Vagina (tissue), 2 donors: Measurements from ENCODE around the gene ZNF469. TPM values are rescaled to one million over a fixed set of nuclear protein-coding genes. Genes with fewer than 3 reads are reported as not detected.
A peak's percentile ranks its signal among the peaks of the same experiment; 100 is the strongest.

Experiments used
- DNase-seq, 2 donors: peaks; one replicate each; pipeline ENCODE4 v3.0.0-alpha.2; 2017; ENCODE audit errors: extremely low spot score in 2 of 2
- H3K27ac ChIP-seq: fragments of 200-600 bp; sonication (generic); one replicate; pipeline ENCODE4 v1.5.1; 2019
- H3K27me3 ChIP-seq: fragments of 200-600 bp; sonication (generic); one replicate; pipeline ENCODE4 v1.5.1; 2019
- H3K36me3 ChIP-seq, 2 donors: fragments of 200-600 bp; sonication (generic); one replicate each; pipeline ENCODE4 v1.5.1; 2017 to 2019
- H3K4me1 ChIP-seq: fragments of 200-600 bp; sonication (generic); one replicate; pipeline ENCODE4 v1.5.1; 2019
- H3K4me3 ChIP-seq, 2 donors: fragments of 200-600 bp; sonication (generic); 1 replicate in 1 of 2; 2 replicates in 1 of 2; pipeline ENCODE4 v1.5.1; 2016 to 2019
- H3K9me3 ChIP-seq: fragments of 200-600 bp; sonication (generic); one replicate; pipeline ENCODE4 v1.5.1; 2019
- POLR2A ChIP-seq, 2 donors: fragments of 450-650 bp; IDR thresholded peaks; one replicate each; pipeline ENCODE4 v1.6.1; 2017; ENCODE audit warnings: antibody characterized with exemption in 2 of 2, mild to moderate bottlenecking in 2 of 2, moderate library complexity in 2 of 2
- POLR2AphosphoS5 ChIP-seq, 2 donors: sonication (generic); formaldehyde crosslinking; IDR thresholded peaks; one replicate each; pipeline ENCODE4 v1.9.0; 2017; ENCODE audit warnings: antibody characterized with exemption in 2 of 2, mild to moderate bottlenecking in 2 of 2, low read depth in 1 of 2; ENCODE audit not compliant: insufficient read depth in 1 of 2
- intact Hi-C: fragments of 100-400 bp; cut with DNase I; formaldehyde crosslinking; loops from one replicate; pipeline ENCODE4 v1.15.1; 2023
- total RNA-seq: library from RNA; depleted of rRNA; stranded (reverse); fragments of >200 nt; gene quantifications from one replicate; pipeline ENCODE4 v1.2.3, GENCODE V29; 2016
- TF ChIP-seq, protein P1 (sequence below), 3 experiments: fragments of 450-650 bp in 2 of 3; fragments of 200-600 bp in 1 of 3; sonication (generic) in 1 of 3; IDR thresholded peaks; one replicate each; pipeline ENCODE4 v1.5.1; 2017 to 2019; ENCODE audit warnings: antibody characterized with exemption in 3 of 3, mild to moderate bottlenecking in 2 of 3, moderate library complexity in 2 of 3

Gene ZNF469, protein sequence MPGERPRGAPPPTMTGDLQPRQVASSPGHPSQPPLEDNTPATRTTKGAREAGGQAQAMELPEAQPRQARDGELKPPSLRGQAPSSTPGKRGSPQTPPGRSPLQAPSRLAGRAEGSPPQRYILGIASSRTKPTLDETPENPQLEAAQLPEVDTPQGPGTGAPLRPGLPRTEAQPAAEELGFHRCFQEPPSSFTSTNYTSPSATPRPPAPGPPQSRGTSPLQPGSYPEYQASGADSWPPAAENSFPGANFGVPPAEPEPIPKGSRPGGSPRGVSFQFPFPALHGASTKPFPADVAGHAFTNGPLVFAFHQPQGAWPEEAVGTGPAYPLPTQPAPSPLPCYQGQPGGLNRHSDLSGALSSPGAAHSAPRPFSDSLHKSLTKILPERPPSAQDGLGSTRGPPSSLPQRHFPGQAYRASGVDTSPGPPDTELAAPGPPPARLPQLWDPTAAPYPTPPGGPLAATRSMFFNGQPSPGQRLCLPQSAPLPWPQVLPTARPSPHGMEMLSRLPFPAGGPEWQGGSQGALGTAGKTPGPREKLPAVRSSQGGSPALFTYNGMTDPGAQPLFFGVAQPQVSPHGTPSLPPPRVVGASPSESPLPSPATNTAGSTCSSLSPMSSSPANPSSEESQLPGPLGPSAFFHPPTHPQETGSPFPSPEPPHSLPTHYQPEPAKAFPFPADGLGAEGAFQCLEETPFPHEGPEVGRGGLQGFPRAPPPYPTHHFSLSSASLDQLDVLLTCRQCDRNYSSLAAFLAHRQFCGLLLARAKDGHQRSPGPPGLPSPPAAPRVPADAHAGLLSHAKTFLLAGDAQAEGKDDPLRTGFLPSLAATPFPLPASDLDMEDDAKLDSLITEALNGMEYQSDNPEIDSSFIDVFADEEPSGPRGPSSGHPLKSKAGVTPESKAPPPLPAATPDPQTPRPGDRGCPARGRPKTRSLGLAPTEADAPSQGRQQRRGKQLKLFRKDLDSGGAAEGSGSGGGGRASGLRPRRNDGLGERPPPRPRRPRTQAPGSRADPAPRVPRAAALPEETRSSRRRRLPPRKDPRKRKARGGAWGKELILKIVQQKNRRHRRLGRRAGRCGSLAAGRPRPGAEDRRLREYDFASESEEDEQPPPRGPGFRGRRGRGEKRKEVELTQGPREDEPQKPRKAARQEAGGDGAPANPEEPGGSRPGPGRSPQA (N-terminal part only)
- 2.2 TPM for total RNA-seq

DNA sequence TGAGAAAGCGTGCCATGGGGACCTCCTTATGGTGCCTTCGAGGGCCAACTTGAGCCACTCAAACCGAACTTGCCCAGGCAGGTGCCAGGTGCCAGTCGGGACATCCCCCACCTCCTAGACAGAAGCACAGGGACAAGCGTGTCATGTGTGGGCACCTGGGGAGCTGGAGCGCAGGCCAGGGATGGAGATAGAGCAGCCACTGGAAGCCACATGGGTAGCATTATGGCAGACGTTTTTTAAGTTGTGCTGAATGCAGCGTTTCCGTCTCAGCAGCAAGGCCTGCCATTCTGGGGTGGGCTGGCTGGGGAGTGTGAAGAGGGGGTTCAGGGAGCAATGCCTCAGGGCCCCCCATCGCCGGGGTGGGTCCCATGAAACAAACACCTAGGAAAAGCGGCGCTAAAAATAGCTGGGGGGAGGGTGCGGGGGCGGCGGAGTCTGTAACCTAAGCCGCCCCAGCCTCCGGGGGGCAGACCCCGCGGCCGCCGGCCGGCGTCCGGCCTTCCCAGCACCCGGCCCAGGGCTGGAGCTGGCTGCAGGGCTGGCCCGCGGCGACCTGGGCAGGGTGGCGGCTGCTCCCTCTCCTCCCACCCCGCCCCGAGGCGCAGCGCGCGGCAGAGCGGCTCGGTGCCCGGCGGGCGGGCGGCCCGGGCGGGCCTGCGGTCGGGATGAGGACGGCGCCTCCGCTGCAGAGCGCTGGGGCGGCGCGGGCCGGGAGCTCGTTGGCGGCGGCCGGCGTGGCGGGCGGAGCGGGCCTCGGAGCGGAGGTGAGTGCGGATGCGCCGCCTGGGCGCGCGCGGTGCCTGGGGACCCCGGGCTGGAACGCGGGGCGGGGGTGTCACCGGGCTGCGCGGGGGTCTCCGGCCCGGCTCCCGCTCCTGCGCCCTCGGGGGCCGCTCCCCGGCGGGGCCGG lies at the start of gene ZNF469:
Gene ZNF469, plus strand, starts transcription at position 469 of the 910 bp plus-strand sequence. CDS start 44,512 bp downstream, outside the sequence.
- H3K36me3 ChIP-seq: no peaks in the 10 kb centered on the region
- DNase-seq: no peak
- intact Hi-C loops: no loop called here
- no peaks in the 10 kb centered on the region for H3K27me3 ChIP-seq
- peak within 1 kb of the TSS; percentile 66 for H3K27ac ChIP-seq
- peak within 1 kb of the TSS; percentile 46 to 83 for H3K4me3 ChIP-seq
- H3K4me1 ChIP-seq: peaks cover 19% of the 10 kb centered on the region
- no peaks in the 10 kb centered on the region for H3K9me3 ChIP-seq
- no peak for TF ChIP-seq POLR2A (IDR thresholded peaks at IDR 0.05)

DNA sequence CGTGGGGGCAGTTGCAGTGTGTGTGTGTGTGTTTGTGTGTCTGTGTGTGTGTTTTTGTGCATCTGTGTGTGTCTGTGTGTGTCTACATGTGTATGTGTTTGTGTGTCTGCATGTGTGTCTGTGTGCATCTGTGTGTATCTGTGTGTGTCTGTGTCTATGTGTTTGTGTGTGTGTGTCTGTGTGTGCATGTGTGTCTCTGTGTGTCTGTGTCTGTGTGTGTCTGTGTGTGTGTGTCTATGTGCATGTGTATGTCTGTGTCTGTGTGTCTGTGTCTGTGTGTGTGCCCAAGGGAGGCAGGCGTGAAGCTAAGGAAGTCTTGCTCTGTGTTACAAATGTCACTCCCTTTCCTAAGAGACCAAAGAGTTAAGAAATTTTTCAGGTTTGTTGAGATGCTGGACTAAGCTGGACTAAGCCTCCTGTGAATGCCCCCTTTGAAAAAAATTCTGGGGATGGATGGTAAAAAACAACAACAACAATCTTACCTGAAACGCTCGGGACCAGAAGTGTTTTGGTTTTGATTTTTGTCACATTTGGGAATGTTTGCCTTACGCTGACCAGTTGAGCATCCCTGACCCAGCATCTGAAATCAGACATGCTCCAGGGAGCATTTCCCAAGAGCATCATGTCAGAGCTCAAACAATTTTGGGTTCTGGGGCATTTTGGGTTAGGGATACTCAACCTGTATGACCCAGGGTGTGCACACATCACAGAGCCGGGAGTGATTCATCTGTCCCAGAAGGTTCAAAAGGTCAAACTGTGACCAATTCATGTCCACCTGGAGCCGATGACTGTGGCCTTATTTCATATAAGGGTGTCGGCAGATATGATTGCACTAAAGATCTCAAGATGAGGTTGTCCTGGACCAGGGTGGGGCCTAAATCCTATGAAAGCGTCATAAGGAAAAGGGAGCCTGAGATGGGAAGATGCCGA lies 48.6 kb upstream of the ZNF469 start:
- DNase-seq: no peak
- Histone ChIP-seq H3K36me3 (no peaks in the 10 kb centered on the region), H3K27me3 (no peaks in the 10 kb centered on the region), H3K9me3 (no peaks in the 10 kb centered on the region), H3K4me1 (peaks cover 23% of the 10 kb centered on the region), H3K27ac (no peak overlapping the region), H3K4me3 (no peak overlapping the region)
- intact Hi-C loops: no loop called here
- TF ChIP-seq, protein P1, sequence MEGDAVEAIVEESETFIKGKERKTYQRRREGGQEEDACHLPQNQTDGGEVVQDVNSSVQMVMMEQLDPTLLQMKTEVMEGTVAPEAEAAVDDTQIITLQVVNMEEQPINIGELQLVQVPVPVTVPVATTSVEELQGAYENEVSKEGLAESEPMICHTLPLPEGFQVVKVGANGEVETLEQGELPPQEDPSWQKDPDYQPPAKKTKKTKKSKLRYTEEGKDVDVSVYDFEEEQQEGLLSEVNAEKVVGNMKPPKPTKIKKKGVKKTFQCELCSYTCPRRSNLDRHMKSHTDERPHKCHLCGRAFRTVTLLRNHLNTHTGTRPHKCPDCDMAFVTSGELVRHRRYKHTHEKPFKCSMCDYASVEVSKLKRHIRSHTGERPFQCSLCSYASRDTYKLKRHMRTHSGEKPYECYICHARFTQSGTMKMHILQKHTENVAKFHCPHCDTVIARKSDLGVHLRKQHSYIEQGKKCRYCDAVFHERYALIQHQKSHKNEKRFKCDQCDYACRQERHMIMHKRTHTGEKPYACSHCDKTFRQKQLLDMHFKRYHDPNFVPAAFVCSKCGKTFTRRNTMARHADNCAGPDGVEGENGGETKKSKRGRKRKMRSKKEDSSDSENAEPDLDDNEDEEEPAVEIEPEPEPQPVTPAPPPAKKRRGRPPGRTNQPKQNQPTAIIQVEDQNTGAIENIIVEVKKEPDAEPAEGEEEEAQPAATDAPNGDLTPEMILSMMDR (IDR thresholded peaks at IDR 0.05): no peak
- TF ChIP-seq POLR2A (IDR thresholded peaks at IDR 0.05): no peak
- no peak for TF ChIP-seq POLR2AphosphoS5 (IDR thresholded peaks at IDR 0.05; ENCODE audit: insufficient read depth in 1 of 2, low read depth in 1 of 2)

DNA sequence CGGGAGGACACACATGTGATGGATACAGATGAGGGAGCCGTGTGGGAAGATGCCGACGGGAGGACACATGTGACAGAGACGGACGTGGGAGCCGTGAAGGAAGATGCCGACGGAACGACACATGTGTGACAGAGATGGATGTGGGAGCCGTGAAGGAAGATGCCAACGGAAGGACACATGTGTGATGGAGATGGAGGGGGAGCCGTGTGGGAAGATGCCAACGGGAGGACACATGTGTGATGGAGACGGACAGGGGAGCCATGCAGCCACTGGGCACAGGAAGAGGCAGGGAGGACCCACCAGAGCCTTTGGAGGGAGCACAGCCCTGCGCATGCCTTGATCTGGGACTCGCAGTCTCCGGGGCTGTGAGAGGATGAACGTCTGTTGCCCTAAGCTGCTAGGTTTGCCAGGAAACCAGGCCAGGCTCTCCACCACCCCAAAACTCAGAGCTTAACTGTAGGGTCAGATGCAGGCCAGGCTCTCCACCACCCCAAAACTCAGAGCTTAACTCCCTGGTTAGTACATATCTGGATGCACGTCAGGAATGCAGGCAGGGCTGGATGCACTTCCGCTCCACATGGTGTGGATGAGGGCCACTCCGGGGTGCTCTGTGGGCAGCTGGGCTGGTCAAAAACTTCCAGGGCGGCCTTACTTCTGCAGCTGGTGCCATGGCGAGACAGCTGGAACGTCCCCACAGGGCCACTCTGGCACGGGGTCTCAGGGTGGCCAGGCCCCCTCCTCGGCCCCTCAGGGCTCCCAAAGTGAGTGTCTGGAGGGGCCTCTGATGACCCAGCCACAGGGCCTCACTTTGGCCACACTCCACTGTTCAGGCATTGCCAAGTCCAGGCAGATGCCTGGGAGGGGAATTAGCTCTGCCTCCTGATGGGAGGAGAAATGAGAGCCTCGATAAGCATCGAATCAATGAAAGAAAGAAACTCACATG lies 47.7 kb upstream of the ZNF469 start:
- no peaks in the 10 kb centered on the region for H3K9me3 ChIP-seq
- H3K4me3 ChIP-seq: no peak overlapping the region
- peak overlapping the region; percentile 39 for H3K27ac ChIP-seq
- no peak for DNase-seq
- no peaks in the 10 kb centered on the region for H3K27me3 ChIP-seq
- H3K36me3 ChIP-seq: no peaks in the 10 kb centered on the region
- TF ChIP-seq POLR2A (IDR thresholded peaks at IDR 0.05) (no peak), POLR2AphosphoS5 (IDR thresholded peaks at IDR 0.05; ENCODE audit: insufficient read depth in 1 of 2, low read depth in 1 of 2) (no peak)
- TF ChIP-seq, protein P1 (IDR thresholded peaks at IDR 0.05): no peak
- peaks cover 23% of the 10 kb centered on the region for H3K4me1 ChIP-seq
- intact Hi-C loops: no loop called here

DNA sequence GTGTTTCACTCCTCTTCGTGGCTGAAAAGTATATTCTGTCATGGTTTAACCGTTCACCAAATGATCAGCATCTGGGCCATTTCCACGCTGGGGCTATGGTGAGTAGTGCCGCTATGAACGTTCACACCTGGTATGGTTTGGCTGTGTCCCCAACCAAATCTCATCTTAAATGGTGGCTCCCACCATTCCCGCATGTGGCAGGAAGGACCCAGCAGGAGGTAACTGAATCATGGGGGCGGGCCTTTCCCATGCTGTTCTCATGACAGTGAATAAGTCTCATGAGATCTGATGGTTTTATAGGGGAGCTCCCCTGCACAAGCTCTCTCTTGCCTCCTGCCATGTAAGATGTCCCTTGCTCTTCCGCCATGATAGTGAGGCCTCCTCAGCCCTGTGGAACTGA lies 45.7 kb upstream of the ZNF469 start:
- peaks cover 23% of the 10 kb centered on the region for H3K4me1 ChIP-seq
- no peaks in the 10 kb centered on the region for H3K9me3 ChIP-seq

More for the DNA sequence above, 45.7 kb upstream of the ZNF469 start:
- no peak overlapping the region for H3K4me3 ChIP-seq
- no peak overlapping the region for H3K27ac ChIP-seq
- H3K36me3 ChIP-seq: no peaks in the 10 kb centered on the region
- TF ChIP-seq POLR2AphosphoS5 (IDR thresholded peaks at IDR 0.05; ENCODE audit: insufficient read depth in 1 of 2, low read depth in 1 of 2) (no peak), POLR2A (IDR thresholded peaks at IDR 0.05) (no peak)
- TF ChIP-seq, protein P1 (IDR thresholded peaks at IDR 0.05): no peak
- no peak for DNase-seq
- intact Hi-C loops: no loop called here
- no peaks in the 10 kb centered on the region for H3K27me3 ChIP-seq
